Fibroblast of skin of abdomen (primary cell): ENCODE data around the gene DNAJC12. TPM values are rescaled to one million over a fixed set of nuclear protein-coding genes. Genes with fewer than 3 reads are reported as not detected.
A peak's percentile ranks its signal among the peaks of the same experiment; 100 is the strongest.
"Not testable (repeated sequence)": the region's sequence is repeated elsewhere in the genome, so short reads cannot be mapped to it uniquely, and the experiment has no call there.

Experiments
- DNase-seq: peaks from one replicate; pipeline ENCODE4 v3.0.0-alpha.2; 2013
- polyA plus RNA-seq, 2 experiments: library from polyadenylated mRNA; unstranded; fragments of 120-200 nt; gene quantifications; one replicate each; pipeline ENCODE4 v1.2.1, GENCODE V29; 2013; ENCODE audit not compliant: insufficient read length in 2 of 2

The DNAJC12 gene
- polyA plus RNA-seq (2013, experiment 1 of 2; ENCODE audit: insufficient read length), result 3.0 TPM
- polyA plus RNA-seq (2013, experiment 2 of 2; ENCODE audit: insufficient read length), result 3.0 TPM

- peak; percentile 69 for DNase-seq
Observed at GRCh38 chr10:67837541-67838314, at the start of gene DNAJC12. DNAJC12 (minus strand) TSS chr10:67838188; CDS start chr10:67838011, 177 bp downstream.

GRCh38 chr10:67884842-67885670, 47.1 kb upstream of the DNAJC12 start:
- peak; percentile 80 for DNase-seq

GRCh38 chr10:67884313-67884841, 46.4 kb upstream of the DNAJC12 start, which contains the start of gene SIRT1:
SIRT1 (plus strand) TSS chr10:67884656; CDS start chr10:67884722, 66 bp downstream.
- peak; percentile 95 for DNase-seq

- DNase-seq, result no peak
Observed at GRCh38 chr10:67883710-67884312, 45.8 kb upstream of the DNAJC12 start.

GRCh38 chr10:67878133-67878532, 40.1 kb upstream of the DNAJC12 start:
- DNase-seq, result no peak

GRCh38 chr10:67877421-67877820, 39.4 kb upstream of the DNAJC12 start:
- not testable (repeated sequence) for DNase-seq

- no peak for DNase-seq
Observed at GRCh38 chr10:67875340-67876238, 37.6 kb upstream of the DNAJC12 start.

GRCh38 chr10:67869996-67870395, 32.0 kb upstream of the DNAJC12 start:
- DNase-seq, result no peak

- no peak for DNase-seq
Observed at GRCh38 chr10:67868132-67868531, 30.1 kb upstream of the DNAJC12 start.

- DNase-seq, result no peak
Observed at GRCh38 chr10:67864607-67865371, 26.8 kb upstream of the DNAJC12 start.

GRCh38 chr10:67863094-67863493, 25.1 kb upstream of the DNAJC12 start:
- DNase-seq, result no peak

GRCh38 chr10:67861750-67862432, 23.9 kb upstream of the DNAJC12 start:
- no peak for DNase-seq

GRCh38 chr10:67858971-67859370, 21.0 kb upstream of the DNAJC12 start:
- DNase-seq, result no peak

- no peak for DNase-seq
Observed at GRCh38 chr10:67853512-67853911, 15.5 kb upstream of the DNAJC12 start.

- no peak for DNase-seq
Observed at GRCh38 chr10:67852761-67853160, 14.8 kb upstream of the DNAJC12 start.

- no peak for DNase-seq
Observed at GRCh38 chr10:67851186-67851585, 13.2 kb upstream of the DNAJC12 start.

GRCh38 chr10:67849331-67850011, 11.5 kb upstream of the DNAJC12 start:
- DNase-seq, result peak; percentile 95

GRCh38 chr10:67843284-67843683, 5.3 kb upstream of the DNAJC12 start:
- no peak for DNase-seq

GRCh38 chr10:67841737-67842136, 3.7 kb upstream of the DNAJC12 start:
- DNase-seq, result no peak

GRCh38 chr10:67839951-67840350, 2.0 kb upstream of the DNAJC12 start:
- DNase-seq, result no peak
